Esophagus squamous epithelium (tissue), 5 donors: ENCODE data around the gene SYNPO2. TPM values are rescaled to one million over a fixed set of nuclear protein-coding genes. Genes with fewer than 3 reads are reported as not detected.
A peak's percentile ranks its signal among the peaks of the same experiment; 100 is the strongest.

Experiments used
- DNase-seq: peaks from one replicate; lab custom pipeline; 2025; lab: John Stamatoyannopoulos, UW
- H3K27ac ChIP-seq, 4 donors: fragments of 200-600 bp; sonication (generic); one replicate each; pipeline ENCODE4 v1.5.1; 2016 to 2019; ENCODE audit warnings: mild to moderate bottlenecking in 1 of 4
- H3K27me3 ChIP-seq, 4 donors: fragments of 200-600 bp; sonication (generic); 1 replicate in 3 of 4; 2 replicates in 1 of 4; pipeline versions ENCODE4 v1.5.1 to v1.6.0; 2017 to 2021; ENCODE audit warnings: antibody characterized with exemption in 1 of 4
- H3K36me3 ChIP-seq, 3 donors: fragments of 200-600 bp; sonication (generic); one replicate each; pipeline ENCODE4 v1.5.1; 2016 to 2019
- H3K4me1 ChIP-seq, 3 donors: fragments of 200-600 bp; sonication (generic); one replicate each; pipeline ENCODE4 v1.5.1; 2017 to 2019
- H3K4me3 ChIP-seq, 4 donors: fragments of 200-600 bp; sonication (generic); 1 replicate in 3 of 4; 2 replicates in 1 of 4; pipeline ENCODE4 v1.5.1; 2016 to 2019; ENCODE audit warnings: mild to moderate bottlenecking in 2 of 4, moderate library complexity in 1 of 4
- H3K9me3 ChIP-seq, 3 donors: fragments of 200-600 bp; sonication (generic); one replicate each; pipeline ENCODE4 v1.5.1; 2016 to 2019
- CTCF ChIP-seq, 6 experiments: fragments of 450-650 bp in 4 of 6; fragments of 200-600 bp in 2 of 6; sonication (generic) in 2 of 6; IDR thresholded peaks; one replicate each; pipeline ENCODE4 v1.5.1; 2016 to 2019; ENCODE audit warnings: antibody characterized with exemption in 6 of 6, mild to moderate bottlenecking in 4 of 6, moderate library complexity in 4 of 6
- POLR2A ChIP-seq, 4 donors: fragments of 450-650 bp; IDR thresholded peaks; one replicate each; pipeline ENCODE4 v1.6.1; 2017; ENCODE audit warnings: antibody characterized with exemption in 4 of 4, mild to moderate bottlenecking in 4 of 4, moderate library complexity in 3 of 4
- WGBS, 2 donors: methylation state at CpG; one replicate each; pipeline ENCODE4 v1.1.5; 2018; 5-methylcytosine and 5-hydroxymethylcytosine counted together
- intact Hi-C: fragments of 100-400 bp; cut with DNase I; formaldehyde crosslinking; loops from one replicate; pipeline ENCODE4 v1.15.0; 2022
- total RNA-seq, 4 donors: library from RNA; depleted of rRNA; stranded (reverse); fragments of >200 nt; gene quantifications; one replicate each; pipeline ENCODE4 v1.1.0, GENCODE V29; 2016
- donor health status: DM: yes; HTN: yes; CAD: no.

SYNPO2 gene
- total RNA-seq, 4 donors from 2014 or later: 19.0 to 418 (median 84.2) TPM

- Histone ChIP-seq H3K27ac (no peak overlapping the region), H3K27me3 (no peaks in the 10 kb centered on the region), H3K36me3 (no peaks in the 10 kb centered on the region), H3K9me3 (no peaks in the 10 kb centered on the region), H3K4me1 (peaks cover 0 to 35% (median 12%) of the 10 kb centered on the region in 3 donors), H3K4me3 (no peak overlapping the region)
- intact Hi-C loops: no loop called here
- WGBS, 2 donors: 0% methylated on average over 1 of the region's 1 CpG
- no peak for DNase-seq
- TF ChIP-seq POLR2A (IDR thresholded peaks at IDR 0.05) (no peak), CTCF (IDR thresholded peaks at IDR 0.05) (no peak)
Measured at GRCh38 chr4:119100655-119101054, 212.0 kb downstream of the SYNPO2 start.

GRCh38 chr4:119103263-119103662, 214.6 kb downstream of the SYNPO2 start:
- Histone ChIP-seq H3K4me3 (no peak overlapping the region), H3K4me1 (peaks cover 0 to 46% (median 21%) of the 10 kb centered on the region in 3 donors), H3K27ac (peak overlapping the region; percentile 65 to 86 (median 72)), H3K36me3 (no peaks in the 10 kb centered on the region), H3K27me3 (no peaks in the 10 kb centered on the region), H3K9me3 (no peaks in the 10 kb centered on the region)
- 15 to 33% methylated on average over 2 of the region's 2 CpGs for WGBS, 2 donors
- no peak for DNase-seq
- intact Hi-C loops: no loop called here
- no peak for TF ChIP-seq POLR2A (IDR thresholded peaks at IDR 0.05)
- no peak for TF ChIP-seq CTCF (IDR thresholded peaks at IDR 0.05)

- Histone ChIP-seq H3K27me3 (no peaks in the 10 kb centered on the region), H3K4me3 (no peak overlapping the region), H3K9me3 (no peaks in the 10 kb centered on the region), H3K4me1 (peaks cover 0 to 43% (median 21%) of the 10 kb centered on the region in 3 donors), H3K27ac (peak overlapping the region in 1 of 4 donors; percentile 2), H3K36me3 (no peaks in the 10 kb centered on the region)
- WGBS, 2 donors: 87 to 95% methylated on average over 4 of the region's 4 CpGs
- TF ChIP-seq CTCF (IDR thresholded peaks at IDR 0.05): no peak
- no peak for TF ChIP-seq POLR2A (IDR thresholded peaks at IDR 0.05)
- no peak for DNase-seq
- intact Hi-C loops: no loop called here
Measured at GRCh38 chr4:119104644-119105273, 216.1 kb downstream of the SYNPO2 start.

GRCh38 chr4:119105605-119106004, 217.0 kb downstream of the SYNPO2 start:
- Histone ChIP-seq H3K4me3 (no peak overlapping the region), H3K9me3 (no peaks in the 10 kb centered on the region), H3K27me3 (no peaks in the 10 kb centered on the region), H3K27ac (peak overlapping the region in 2 of 4 donors; percentile 4 to 12), H3K36me3 (no peaks in the 10 kb centered on the region), H3K4me1 (peaks cover 0 to 43% (median 21%) of the 10 kb centered on the region in 3 donors)
- intact Hi-C loops: no loop called here
- no peak for DNase-seq
- WGBS, 2 donors: 90 to 94% methylated on average over 1 of the region's 1 CpG
- TF ChIP-seq CTCF (IDR thresholded peaks at IDR 0.05): no peak
- TF ChIP-seq POLR2A (IDR thresholded peaks at IDR 0.05): no peak

GRCh38 chr4:119106036-119107000, 217.7 kb downstream of the SYNPO2 start:
- no peaks in the 10 kb centered on the region for H3K27me3 ChIP-seq
- 59 to 70% methylated on average over 3 to 4 of the region's 4 CpGs for WGBS, 2 donors
- H3K9me3 ChIP-seq: no peaks in the 10 kb centered on the region
- H3K4me1 ChIP-seq: peaks cover 0 to 43% (median 21%) of the 10 kb centered on the region in 3 donors
- TF ChIP-seq CTCF (IDR thresholded peaks at IDR 0.05): no peak
- TF ChIP-seq POLR2A (IDR thresholded peaks at IDR 0.05): no peak
- no peak overlapping the region for H3K4me3 ChIP-seq
- no peaks in the 10 kb centered on the region for H3K36me3 ChIP-seq
- intact Hi-C loops: no loop called here
- H3K27ac ChIP-seq: peak overlapping the region in 3 of 4 donors; percentile 4 to 53 (median 12)
- no peak for DNase-seq
